Central memory CD8-positive, alpha-beta T cell (primary cell): ENCODE results near the gene GLG1.

Source experiments
- ATAC-seq: fragments of 150-1000 bp; cut with Tn5 transposase; replicated peaks from 2 replicates; pipeline ENCODE4 v1.10.0; 2022; ENCODE audit warnings: mild to moderate bottlenecking, moderate FRiP score, moderate number of reproducible peaks; ENCODE audit not compliant: poor library complexity, severe bottlenecking; ENCODE audit errors: extremely low read depth
- DNase-seq, 2 donors: peaks; one replicate each; pipeline ENCODE4 v3.0.0; 2021; ENCODE audit warnings: low spot score in 2 of 2
- H3K27ac Mint-ChIP-seq: one replicate; pipeline ENCODE4 v1.8.0; 2022; ENCODE audit warnings: low read depth, mild to moderate bottlenecking, moderate library complexity, mixed read lengths
- H3K27me3 Mint-ChIP-seq: one replicate; pipeline ENCODE4 v1.8.0; 2022; ENCODE audit warnings: mixed read lengths
- H3K36me3 Mint-ChIP-seq: one replicate; pipeline ENCODE4 v1.8.0; 2022; ENCODE audit warnings: mild to moderate bottlenecking, moderate library complexity, mixed read lengths; ENCODE audit not compliant: insufficient read depth
- H3K4me1 Mint-ChIP-seq: one replicate; pipeline ENCODE4 v1.8.0; 2022; ENCODE audit warnings: mixed read lengths
- H3K4me3 Mint-ChIP-seq: one replicate; pipeline ENCODE4 v1.8.0; 2022; ENCODE audit warnings: mild to moderate bottlenecking, moderate library complexity, mixed read lengths
- H3K9me3 Mint-ChIP-seq: one replicate; pipeline ENCODE4 v1.8.0; 2022; ENCODE audit warnings: mixed read lengths

Gene GLG1

GRCh38 chr16:74466872-74467271, 140.0 kb downstream of the GLG1 start:
- DNase-seq (no peak), ATAC-seq (peak; percentile 56)
- Mint-ChIP-seq H3K27me3 (no peaks in the 10 kb centered on the region), H3K36me3 (peaks cover 83% of the 10 kb centered on the region), H3K9me3 (no peaks in the 10 kb centered on the region), H3K4me1 (peaks cover 16% of the 10 kb centered on the region), H3K27ac (peak overlapping the region; percentile 71), H3K4me3 (no peak overlapping the region)

- DNase-seq (no peak), ATAC-seq (no peak)
- no peaks in the 10 kb centered on the region for H3K27me3 Mint-ChIP-seq
- H3K27ac Mint-ChIP-seq, result peak overlapping the region; percentile 71
- H3K9me3 Mint-ChIP-seq, result no peaks in the 10 kb centered on the region
- H3K4me3 Mint-ChIP-seq, result no peak overlapping the region
- peaks cover 16% of the 10 kb centered on the region for H3K4me1 Mint-ChIP-seq
- peaks cover 84% of the 10 kb centered on the region for H3K36me3 Mint-ChIP-seq
Measured at GRCh38 chr16:74465851-74466685, 140.8 kb downstream of the GLG1 start.

- ATAC-seq, result no peak
- peaks cover 84% of the 10 kb centered on the region for H3K36me3 Mint-ChIP-seq
- no peaks in the 10 kb centered on the region for H3K9me3 Mint-ChIP-seq
- no peak overlapping the region for H3K4me3 Mint-ChIP-seq
- DNase-seq, result no peak
- no peak overlapping the region for H3K27ac Mint-ChIP-seq
- H3K27me3 Mint-ChIP-seq, result no peaks in the 10 kb centered on the region
- peaks cover 16% of the 10 kb centered on the region for H3K4me1 Mint-ChIP-seq
Measured at GRCh38 chr16:74465281-74465680, 141.6 kb downstream of the GLG1 start.

GRCh38 chr16:74463888-74464287, 143.0 kb downstream of the GLG1 start:
- Mint-ChIP-seq H3K4me1 (peaks cover 16% of the 10 kb centered on the region), H3K4me3 (no peak overlapping the region), H3K9me3 (no peaks in the 10 kb centered on the region), H3K27me3 (no peaks in the 10 kb centered on the region), H3K36me3 (peaks cover 81% of the 10 kb centered on the region), H3K27ac (peak overlapping the region; percentile 33)
- ATAC-seq, result no peak
- no peak for DNase-seq

GRCh38 chr16:74462361-74462760, 144.6 kb downstream of the GLG1 start:
- Mint-ChIP-seq H3K4me3 (no peak overlapping the region), H3K36me3 (peaks cover 80% of the 10 kb centered on the region), H3K27me3 (no peaks in the 10 kb centered on the region), H3K4me1 (peaks cover 15% of the 10 kb centered on the region), H3K9me3 (no peaks in the 10 kb centered on the region), H3K27ac (no peak overlapping the region)
- no peak for DNase-seq
- ATAC-seq, result no peak

- Mint-ChIP-seq H3K27ac (peak overlapping the region; percentile 53), H3K4me1 (peaks cover 9% of the 10 kb centered on the region), H3K27me3 (no peaks in the 10 kb centered on the region), H3K36me3 (peaks cover 79% of the 10 kb centered on the region), H3K4me3 (no peak overlapping the region), H3K9me3 (no peaks in the 10 kb centered on the region)
- no peak for ATAC-seq
- DNase-seq, result no peak
Measured at GRCh38 chr16:74461826-74462225, 145.1 kb downstream of the GLG1 start.

- Mint-ChIP-seq H3K27ac (no peak overlapping the region), H3K27me3 (no peaks in the 10 kb centered on the region), H3K9me3 (no peaks in the 10 kb centered on the region), H3K36me3 (peaks cover 82% of the 10 kb centered on the region), H3K4me1 (no peaks in the 10 kb centered on the region), H3K4me3 (no peak overlapping the region)
- DNase-seq (no peak), ATAC-seq (no peak)
Measured at GRCh38 chr16:74460542-74460941, 146.4 kb downstream of the GLG1 start.

GRCh38 chr16:74456290-74456625, 150.7 kb downstream of the GLG1 start:
- Mint-ChIP-seq H3K4me1 (no peaks in the 10 kb centered on the region), H3K36me3 (peaks cover 82% of the 10 kb centered on the region), H3K4me3 (no peak overlapping the region), H3K9me3 (no peaks in the 10 kb centered on the region), H3K27me3 (no peaks in the 10 kb centered on the region), H3K27ac (no peak overlapping the region)
- ATAC-seq (no peak), DNase-seq (no peak)

- Mint-ChIP-seq H3K4me1 (no peaks in the 10 kb centered on the region), H3K36me3 (peaks cover 80% of the 10 kb centered on the region), H3K27me3 (no peaks in the 10 kb centered on the region), H3K9me3 (no peaks in the 10 kb centered on the region), H3K4me3 (no peak overlapping the region), H3K27ac (no peak overlapping the region)
- ATAC-seq (no peak), DNase-seq (no peak)
Measured at GRCh38 chr16:74455619-74456289, 151.2 kb downstream of the GLG1 start.

GRCh38 chr16:74455213-74455612, 151.7 kb downstream of the GLG1 start:
- H3K27ac Mint-ChIP-seq, result no peak overlapping the region
- no peaks in the 10 kb centered on the region for H3K9me3 Mint-ChIP-seq
- no peaks in the 10 kb centered on the region for H3K27me3 Mint-ChIP-seq
- no peak for DNase-seq
- peaks cover 80% of the 10 kb centered on the region for H3K36me3 Mint-ChIP-seq
- no peak for ATAC-seq
- no peaks in the 10 kb centered on the region for H3K4me1 Mint-ChIP-seq
- H3K4me3 Mint-ChIP-seq, result no peak overlapping the region

GRCh38 chr16:74451951-74452758, 154.8 kb downstream of the GLG1 start:
- H3K9me3 Mint-ChIP-seq, result no peaks in the 10 kb centered on the region
- peak overlapping the region; percentile 51 for H3K27ac Mint-ChIP-seq
- H3K27me3 Mint-ChIP-seq, result no peaks in the 10 kb centered on the region
- ATAC-seq (no peak), DNase-seq (no peak)
- no peaks in the 10 kb centered on the region for H3K4me1 Mint-ChIP-seq
- H3K36me3 Mint-ChIP-seq, result peaks cover 80% of the 10 kb centered on the region
- no peak overlapping the region for H3K4me3 Mint-ChIP-seq

GRCh38 chr16:74450967-74451760, 155.8 kb downstream of the GLG1 start:
- no peaks in the 10 kb centered on the region for H3K9me3 Mint-ChIP-seq
- H3K36me3 Mint-ChIP-seq, result peaks cover 71% of the 10 kb centered on the region
- no peak overlapping the region for H3K4me3 Mint-ChIP-seq
- no peak for DNase-seq
- no peak for ATAC-seq
- H3K4me1 Mint-ChIP-seq, result no peaks in the 10 kb centered on the region
- H3K27ac Mint-ChIP-seq, result no peak overlapping the region
- H3K27me3 Mint-ChIP-seq, result no peaks in the 10 kb centered on the region
